HCEC 1CT (cell line): ENCODE measurements around the gene NCS1.
A peak's percentile ranks its signal among the peaks of the same experiment; 100 is the strongest.

Experiments
- DNase-seq: peaks from one replicate; pipeline ENCODE4 v3.0.0-alpha.2; 2017

The NCS1 gene

DNA sequence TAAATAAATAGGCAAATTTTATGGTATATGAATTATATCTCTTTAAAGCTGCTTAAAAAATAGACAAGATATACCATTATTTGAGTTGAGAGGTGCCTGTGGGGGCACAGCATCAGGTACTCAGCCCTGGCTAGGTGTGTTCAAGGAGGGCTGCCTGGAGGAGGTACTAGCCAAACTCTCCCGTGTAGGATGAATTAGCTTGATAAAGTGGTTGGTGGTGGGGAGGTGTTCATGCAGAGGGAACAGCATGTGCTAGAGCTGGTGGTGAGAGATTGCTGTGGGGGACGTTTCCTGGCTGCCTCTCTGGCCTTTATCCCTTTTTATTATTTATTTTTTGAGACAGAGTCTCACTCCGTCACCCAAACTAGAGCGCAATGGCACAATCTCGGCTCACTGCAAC lies 23.2 kb upstream of the NCS1 start:
- no peak for DNase-seq

DNA sequence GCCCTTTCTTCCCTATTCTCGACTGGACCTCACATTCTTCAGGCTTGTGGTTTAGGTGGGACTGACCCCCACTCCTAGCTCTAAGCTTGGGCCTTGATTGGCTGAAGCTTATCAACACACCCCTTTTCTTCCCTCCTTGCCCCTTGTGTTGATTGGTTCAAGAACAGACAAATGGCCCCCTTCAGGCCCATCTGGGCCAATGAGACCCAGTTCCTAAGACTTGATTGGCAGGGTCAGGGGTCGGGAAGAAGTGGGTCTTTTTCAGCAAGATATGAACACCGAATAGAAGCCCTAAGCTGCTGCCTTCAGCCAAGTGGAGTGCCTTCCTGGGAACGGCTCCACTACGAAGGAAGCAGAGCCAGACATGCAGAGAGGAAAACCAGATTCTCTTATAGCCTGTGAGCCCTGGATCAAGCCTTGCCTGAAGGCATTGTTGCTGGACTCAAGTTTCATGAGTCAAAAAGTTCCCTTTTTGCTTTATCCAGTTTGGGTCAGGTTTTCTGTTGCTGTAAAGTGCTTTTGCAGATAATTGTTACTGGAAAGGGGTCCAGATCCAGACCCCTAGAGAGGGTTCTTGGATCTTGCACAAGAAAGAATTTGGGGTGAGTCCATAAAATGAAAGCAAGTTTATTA lies 22.4 kb upstream of the NCS1 start:
- no peak for DNase-seq

DNA sequence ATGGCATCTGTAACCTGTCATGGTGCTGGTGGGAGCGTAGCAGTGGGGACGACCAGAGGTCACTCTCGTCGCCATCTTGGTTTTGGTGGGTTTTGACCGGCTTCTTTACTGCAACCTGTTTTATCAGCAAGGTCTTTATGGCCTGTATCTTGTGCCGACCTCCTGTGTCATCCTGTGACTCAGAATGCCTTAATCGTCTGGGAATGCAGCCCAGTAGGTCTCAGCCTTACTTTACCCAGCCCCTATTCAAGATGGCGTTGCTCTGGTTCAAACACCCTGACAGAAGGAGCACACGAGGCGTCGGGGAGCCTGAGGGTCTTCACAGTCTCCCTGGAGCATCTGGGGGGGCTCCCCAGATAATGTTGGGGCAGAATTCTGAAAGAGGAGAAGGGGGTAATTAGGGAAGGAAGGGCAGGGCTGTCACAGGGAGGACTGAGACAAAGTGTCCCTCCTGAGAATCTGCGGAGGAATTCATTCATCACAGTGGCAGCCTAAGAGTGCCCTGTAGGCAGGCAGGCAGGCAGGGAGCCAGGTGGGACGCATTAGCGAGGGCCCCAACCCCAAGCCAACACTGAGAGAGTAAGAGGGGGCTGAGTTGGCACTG lies 21.3 kb upstream of the NCS1 start:
- peak; percentile 52 for DNase-seq

DNA sequence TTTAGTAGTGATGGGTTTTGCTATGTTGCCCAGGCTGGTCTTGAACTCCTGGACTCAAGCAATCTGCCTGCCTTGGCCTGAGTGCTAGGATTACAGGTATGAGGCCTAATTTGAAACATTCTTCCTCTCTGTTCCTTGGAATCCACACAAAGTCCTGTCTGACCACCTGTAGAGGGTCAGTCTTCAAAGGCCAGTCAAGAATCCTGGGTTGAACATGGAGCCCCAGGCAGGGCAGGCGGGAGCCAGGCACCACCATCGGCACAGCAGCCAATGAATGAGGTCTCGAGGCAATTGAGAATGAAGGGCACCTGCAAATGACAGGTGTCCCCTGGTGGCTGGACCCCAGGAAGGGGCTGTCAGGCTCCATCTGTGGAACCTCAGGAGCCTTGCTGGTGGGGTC lies 17.4 kb upstream of the NCS1 start:
- DNase-seq: no peak

DNA sequence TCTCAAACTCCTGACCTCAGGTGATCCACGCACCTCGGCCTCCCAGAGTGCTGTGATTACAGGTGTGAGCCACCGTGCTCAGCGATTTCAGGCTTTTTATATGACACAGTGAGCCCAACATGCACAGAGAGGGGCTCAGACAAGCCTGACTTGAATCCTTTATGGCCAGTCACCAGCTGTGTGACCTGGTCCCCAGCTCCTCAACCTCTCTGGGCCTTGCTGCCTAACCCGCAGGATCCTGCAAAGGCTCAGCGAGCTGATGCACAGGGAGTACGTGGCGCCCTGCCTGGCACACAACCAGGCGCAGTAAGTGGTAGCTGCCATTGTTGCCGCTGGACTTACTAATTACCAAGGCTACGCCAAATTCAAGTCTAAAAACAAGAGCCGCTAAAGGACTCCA lies 16.6 kb upstream of the NCS1 start:
- DNase-seq: no peak

DNA sequence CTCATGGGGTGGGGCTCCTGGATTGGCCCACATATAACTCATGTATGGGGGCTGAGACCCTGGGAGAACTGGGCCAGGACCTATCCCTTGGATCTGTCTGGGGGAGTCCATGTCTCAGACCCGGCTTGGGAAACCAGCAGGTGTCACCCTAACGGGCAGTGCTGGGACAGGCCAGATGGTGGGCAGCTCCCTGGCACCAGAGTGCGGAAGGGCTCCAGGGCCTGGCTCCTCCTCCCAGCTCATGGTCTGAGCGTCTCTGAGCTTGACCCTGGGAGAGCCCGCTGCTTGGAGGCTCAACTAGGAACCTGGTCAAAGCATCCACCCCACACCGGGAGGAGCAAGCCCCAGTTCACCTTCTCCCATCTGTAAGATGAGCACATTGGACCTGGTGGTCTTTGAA lies 15.5 kb upstream of the NCS1 start:
- no peak for DNase-seq

DNA sequence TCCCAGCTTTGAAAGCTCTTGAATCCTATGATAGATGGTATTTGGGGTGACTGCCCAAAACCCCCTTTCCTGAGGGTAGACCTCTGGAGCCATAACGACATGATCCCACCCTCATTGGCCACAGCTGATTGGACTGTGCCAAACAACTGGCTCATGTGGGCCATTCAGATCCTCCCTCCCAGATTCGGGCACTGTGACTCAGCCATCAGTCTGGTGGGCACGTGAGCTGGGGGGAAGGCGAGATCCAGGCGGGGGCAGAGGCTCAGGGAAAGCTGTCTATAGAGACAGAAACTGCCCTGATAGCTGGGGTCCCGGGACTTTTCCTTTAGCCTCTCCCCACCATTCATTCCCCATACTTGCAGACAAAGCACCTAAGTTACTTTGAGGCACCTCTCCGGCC lies 15.1 kb upstream of the NCS1 start:
- DNase-seq: no peak

DNA sequence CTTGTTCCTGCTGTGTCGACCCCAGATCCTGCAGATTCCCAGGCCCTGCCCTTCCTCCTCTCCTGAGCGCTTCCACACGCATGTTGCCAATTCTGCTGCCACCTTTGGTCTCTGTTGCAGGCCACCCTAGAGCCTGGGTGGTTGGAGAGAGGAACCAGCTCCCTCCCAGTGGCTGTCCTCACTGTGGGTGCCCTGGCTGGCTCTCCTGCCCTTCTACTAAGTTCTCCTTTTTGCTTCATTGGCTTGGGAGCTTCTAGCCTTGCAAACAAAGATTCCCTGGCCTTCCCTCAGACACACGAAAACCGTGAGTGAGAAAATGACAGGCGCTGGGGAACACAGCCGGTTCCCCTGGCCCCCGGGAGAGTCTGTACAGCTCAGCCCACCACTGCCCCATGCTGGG lies 14.2 kb upstream of the NCS1 start:
- no peak for DNase-seq

DNA sequence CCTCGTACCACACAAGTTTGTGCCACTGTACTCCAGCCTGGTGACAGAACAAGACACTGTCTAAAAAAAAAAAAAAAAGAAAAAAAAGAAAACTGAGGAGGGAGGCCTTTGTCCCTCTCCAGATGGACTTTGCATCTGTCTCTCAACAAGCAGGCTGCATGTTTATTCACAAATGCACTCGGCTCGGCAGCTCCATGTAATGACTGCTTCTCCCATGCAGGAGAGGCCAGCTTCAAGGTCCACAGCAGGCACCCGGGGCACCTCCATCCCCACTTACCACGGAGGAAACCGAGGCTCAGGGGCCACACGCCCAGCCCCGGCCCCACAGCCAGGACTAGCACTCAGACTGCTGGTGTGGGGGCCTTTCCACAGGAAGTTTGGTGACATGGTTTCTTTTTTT lies 13.1 kb upstream of the NCS1 start:
- no peak for DNase-seq

DNA sequence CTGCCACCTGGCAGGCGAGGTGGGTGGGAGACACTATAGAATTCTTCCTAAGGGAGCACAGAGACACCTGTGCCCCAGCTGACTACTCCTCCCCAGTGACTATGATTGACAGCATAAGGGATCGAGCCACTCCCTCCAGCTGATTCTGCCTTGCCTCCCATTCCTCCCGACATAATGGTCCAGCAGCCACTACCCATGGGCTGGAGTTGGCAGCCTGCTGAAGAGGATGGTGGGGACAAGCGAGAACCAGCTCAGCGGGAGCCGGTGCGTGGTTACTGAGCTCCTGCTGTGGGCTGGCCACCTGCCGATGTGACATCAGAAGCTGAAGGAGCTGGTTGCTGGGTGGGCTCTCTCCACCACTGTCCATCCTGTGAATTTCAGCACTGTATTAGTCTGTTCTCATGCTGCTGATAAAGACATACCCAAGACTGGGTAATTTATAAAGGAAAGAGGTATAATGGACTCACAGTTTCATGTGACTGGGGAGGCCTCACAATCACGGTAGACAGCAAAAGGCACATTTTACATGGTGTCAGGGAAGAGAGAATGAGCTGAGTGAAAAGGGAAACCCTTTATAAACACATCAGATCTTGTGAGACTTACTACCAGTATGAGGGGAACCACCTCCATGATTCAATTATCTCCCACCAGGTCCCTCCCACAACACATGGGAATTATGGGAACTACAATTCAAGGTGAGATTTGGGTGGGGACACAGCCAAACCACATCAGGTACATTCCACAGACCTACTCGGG lies 12.1 kb upstream of the NCS1 start:
- no peak for DNase-seq

DNA sequence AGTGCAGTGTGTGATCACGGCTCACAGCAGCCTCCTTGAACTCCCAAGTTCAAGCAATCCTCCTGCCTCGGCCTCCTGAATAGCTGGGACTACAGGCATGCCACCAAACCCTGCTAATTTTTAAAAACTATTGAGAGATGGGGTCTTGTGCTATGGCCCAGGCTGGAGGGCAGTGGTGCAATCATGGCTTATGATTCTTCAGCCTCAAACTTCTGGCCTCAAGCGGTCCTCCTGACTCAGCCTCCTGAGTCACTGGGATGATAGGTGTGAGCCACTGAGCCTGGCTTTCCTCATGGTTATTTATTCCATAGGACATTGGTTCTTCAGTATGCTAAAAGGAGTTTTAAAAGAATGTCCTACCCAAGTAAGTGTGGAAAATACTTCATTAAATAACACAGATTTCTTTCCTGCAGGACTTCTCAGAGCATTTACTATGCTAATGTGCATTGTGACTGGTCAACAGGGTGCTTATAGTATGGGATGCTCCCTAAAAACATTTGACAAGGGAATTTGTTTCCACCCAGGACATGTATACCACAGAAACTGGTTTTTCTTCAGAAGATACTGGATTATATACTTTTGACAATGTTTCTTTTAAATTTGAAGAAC lies 11.2 kb upstream of the NCS1 start:
- DNase-seq: no peak

DNA sequence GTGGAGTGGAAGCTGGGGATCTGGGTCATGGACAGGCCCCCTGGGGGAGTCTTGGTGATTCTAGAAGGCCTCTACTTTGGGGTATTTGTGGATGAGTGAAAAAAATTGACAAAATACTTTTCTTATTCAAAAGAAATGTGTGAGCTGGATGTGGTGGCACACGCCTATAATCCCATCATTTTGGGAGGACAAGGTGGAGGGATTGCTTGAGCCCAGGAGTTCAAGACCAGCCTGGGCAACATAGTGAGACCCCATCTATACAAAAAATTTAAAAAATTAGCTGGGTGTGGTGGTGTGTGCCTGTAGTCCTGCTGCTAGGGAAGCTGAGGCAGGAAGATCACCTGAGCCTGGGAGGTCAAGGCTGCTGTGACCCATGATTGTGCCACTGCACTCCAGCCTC lies 6.6 kb upstream of the NCS1 start:
- DNase-seq: no peak

DNA sequence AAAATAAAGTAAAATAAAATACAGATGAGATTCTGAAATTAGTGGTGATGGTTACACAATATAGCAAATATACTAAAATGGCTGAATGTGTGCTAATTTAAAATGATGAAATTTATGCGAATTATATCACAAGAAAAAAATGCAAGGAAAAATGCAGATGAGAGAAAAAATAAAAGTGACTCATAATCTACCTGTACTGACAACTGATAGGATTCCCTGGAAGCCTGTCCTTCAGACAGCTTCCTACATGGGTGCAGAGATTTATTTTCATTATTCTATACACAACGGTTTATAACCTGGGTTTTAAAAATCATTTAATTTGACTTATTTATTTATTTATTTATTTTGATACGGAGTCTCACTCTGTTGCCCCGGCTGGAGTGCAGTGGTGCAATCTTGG lies 5.8 kb upstream of the NCS1 start:
- no peak for DNase-seq

DNA sequence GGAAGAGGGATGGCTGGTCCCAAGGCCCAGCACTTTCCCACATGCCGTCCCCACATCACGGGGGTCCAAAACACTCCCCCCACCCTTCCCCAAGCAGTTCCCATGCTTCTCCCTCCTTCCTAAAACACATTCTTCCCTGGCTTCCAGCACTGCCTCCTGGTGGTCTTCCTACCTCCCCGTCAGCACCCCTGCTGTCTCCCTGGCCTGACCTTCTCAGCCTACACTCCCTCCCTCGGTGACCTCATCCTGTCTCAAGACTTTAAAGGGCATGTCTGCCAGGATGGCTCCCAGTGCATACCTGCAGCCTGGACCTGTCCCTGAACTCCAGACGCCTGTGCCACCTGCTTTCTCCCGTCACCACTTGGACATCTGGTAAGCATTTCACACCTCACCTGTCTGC lies 4.3 kb upstream of the NCS1 start:
- no peak for DNase-seq

DNA sequence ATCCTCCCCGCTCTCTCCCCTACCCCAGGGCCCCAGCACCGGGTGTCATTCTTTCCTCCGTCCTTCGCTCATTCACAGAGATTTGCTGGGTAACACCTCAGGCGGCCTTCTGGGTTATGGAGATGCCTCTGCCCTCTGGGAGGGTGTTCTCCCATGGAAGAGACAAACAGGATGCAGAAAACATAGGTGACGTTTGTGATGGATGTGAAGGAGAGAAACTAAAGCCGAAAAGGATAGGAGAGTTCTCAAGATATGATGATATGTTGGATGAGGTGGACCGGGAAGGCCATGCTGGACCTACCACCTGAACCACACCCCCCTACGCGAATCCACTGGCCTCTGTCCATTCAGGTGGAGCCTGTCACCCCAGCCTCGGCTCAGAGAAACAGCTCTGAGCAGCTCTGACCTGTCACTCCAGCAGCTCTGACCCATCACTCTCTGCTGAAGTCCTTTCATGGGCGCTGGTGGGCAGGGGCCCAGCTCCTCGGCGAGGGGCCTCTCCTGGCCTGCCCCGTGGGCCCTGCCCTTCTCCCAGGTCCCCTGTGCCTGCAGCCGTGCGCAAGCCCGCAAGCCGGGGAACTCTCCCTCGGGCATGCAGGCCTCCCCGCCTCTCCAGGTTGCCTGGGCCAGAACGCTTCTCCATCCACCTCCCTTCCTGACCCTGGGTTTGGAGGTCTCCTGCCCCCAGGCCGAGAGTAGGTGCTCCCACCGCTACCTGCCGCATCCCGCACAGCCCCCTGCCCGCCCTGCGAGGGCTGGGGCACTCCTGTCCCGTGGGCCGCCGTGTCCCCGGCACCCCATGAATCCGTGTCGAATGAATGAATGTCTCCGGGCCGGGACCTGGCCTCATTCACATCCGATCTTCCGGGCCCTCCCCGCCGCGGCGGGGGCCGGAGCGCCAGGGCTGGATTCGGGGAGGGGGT lies 717 bp upstream of the NCS1 start:
- no peak for DNase-seq

DNA sequence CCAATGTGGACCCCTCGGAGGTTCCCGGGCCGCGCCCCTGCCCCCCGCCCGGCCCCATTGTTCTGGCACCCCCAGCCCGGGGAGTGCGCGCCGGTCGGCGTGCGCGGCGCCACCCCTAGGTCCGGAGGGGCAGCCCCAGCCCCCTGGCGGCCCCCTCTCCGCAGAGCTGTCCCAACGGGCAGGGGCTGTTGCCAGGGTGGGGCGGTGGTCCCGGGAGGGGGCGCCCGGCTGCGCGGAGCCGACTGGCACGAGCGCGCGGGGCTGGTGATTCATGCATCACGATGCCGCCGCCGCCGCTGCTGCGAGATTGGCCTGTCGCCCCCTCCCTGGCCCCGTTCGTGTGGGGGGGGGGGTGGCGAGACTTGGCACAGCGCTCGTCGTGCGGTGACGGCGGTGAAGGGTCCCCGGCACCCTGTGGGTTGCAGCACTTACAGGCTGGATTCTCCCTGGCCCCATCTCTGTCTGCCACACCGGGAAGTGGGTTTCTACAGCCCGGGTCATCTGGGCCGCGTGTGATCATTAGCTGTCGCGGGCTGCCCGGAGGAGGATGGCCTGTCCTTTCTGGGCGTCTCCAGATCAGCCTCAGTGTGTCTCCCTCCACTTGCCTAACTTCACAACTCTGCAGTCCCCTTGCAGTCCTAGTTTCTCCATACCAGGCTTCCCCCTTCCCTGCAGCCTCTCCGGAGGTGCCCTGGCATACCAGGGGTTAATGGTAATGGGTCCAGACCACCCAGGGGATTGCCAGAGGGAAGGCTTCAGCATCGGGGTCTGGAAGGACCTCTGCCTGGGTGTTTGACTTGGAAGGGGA lies 858 bp downstream of the NCS1 start:
- DNase-seq: no peak

DNA sequence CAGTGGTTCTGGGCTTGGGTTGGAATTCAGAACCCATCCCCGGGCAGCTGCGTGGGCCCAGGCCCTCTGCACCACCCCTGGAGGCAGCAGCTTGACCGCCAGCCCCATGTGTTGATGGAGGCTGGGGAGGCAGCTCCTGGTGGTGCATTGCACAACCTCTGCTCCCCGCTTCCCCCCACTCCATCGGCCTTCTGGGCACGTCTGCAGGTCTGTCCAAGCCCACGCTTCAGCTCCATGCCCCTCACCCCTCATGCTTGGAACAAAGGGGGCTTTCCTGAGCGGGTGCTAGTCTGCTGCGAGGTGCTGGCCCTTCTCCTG lies 1.4 kb downstream of the NCS1 start:
- DNase-seq: peak; percentile 24

DNA sequence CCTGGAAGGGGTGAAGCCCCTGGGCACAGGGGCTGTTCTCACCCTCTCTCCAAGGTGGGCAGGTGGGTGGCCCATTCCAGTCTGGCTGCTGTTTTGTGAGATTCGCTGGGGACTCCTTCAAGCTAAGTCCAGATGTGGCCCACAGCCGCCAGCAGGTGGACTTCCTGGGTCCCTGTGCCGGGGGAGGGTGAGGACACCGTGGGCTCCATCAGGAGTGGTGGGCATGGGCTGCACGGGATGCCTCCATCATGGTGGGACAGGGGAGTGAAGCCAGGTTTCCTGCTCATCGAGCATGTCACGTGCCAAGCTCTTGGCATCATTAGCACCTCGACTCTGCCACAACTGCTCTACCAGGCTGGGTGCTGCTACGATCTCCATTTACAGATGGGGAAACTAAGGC lies 1.8 kb downstream of the NCS1 start:
- DNase-seq: no peak

DNA sequence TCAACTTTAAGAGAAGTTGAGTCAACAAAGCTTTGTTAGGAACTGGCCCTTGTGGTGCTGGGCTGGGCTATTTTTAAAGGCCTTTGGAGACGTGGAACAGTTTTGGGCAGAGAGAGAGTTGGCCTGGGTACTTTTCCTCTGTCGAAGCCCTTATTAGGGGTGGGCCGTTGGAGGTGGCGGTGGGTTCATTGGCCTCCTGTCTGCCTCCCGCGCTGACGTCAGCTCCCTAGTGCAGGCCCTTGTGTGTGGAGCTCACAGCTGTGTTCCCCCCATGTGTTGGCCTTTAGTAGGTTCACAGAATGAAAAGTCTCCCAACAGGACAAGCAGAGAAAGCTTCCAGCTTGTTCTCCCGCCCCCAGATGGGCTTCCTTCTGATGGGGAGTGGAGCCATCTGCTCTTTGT lies 2.7 kb downstream of the NCS1 start:
- no peak for DNase-seq

DNA sequence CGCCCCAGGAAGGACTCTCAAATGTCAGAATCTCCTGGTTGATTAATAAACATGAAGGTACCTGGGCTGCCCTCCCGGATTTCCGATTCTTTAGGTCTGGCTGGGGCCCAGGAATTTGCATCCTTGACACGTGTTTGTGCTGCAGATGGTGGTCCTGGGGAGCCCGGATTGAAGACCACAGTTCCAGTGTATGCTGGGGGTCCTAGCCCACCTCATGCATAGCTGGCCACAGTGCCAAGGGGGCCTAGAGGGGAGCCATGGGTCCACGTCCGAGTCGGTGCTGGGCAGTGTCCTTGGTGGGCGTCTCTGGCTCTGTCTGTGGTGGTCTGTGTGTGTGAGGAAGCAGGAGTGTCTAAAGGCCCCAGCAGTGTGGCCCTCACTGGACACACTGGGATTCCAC lies 3.2 kb downstream of the NCS1 start:
- DNase-seq: no peak

DNA sequence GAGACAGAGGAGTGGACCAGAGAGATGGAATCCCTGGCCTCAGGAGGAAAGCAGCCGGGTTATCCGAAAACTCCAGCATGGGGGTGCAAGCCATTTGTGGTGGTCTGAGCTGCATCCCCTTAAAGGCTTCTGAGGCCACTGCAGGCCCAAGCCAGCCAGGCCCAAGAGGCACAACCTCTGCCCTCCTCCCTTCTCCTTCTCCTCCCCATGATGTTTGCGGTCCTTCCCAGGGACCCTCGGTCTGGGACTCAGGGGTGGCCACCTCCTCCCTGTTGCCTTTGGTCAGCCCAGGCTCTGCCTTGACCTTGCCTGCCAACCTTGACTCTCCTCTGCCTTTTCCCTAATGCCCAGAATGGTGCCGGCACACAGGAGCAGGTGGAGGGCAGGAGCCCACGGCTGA lies 4.6 kb downstream of the NCS1 start:
- no peak for DNase-seq
